Skin of body (tissue), 2 donors: Measurements from ENCODE around the gene CDH24. TPM values are rescaled to one million over a fixed set of nuclear protein-coding genes. Genes with fewer than 3 reads are reported as not detected.

ENCODE experiments used
- DNase-seq: peaks from one replicate; lab custom pipeline; 2025; lab: John Stamatoyannopoulos, UW
- total RNA-seq: library from RNA; depleted of rRNA; stranded (reverse); fragments of >200 nt; gene quantifications from one replicate; pipeline ENCODE4 v1.2.3, GENCODE V29; 2014

The CDH24 gene
- total RNA-seq, 1 donor from 2014 or later, result 3.4 TPM

GRCh38 chr14:23062002-23062401 is 4.7 kb upstream of the CDH24 start:
- no peak for DNase-seq

- DNase-seq, result no peak
Observed at GRCh38 chr14:23060536-23061260, 3.4 kb upstream of the CDH24 start.

- no peak for DNase-seq
Observed at GRCh38 chr14:23058654-23059504, 1.6 kb upstream of the CDH24 start.

GRCh38 chr14:23057757-23058653 is 685 bp upstream of the CDH24 start:
- no peak for DNase-seq

GRCh38 chr14:23056145-23056955 is 970 bp downstream of the CDH24 start:
- DNase-seq, result no peak

- no peak for DNase-seq
Observed at GRCh38 chr14:23055621-23056144, 1.6 kb downstream of the CDH24 start.

- DNase-seq, result no peak
Observed at GRCh38 chr14:23055147-23055550, 2.2 kb downstream of the CDH24 start.

- DNase-seq, result no peak
Observed at GRCh38 chr14:23054000-23054811, 3.1 kb downstream of the CDH24 start.

- DNase-seq, result no peak
Observed at GRCh38 chr14:23053426-23053825, 3.9 kb downstream of the CDH24 start.

GRCh38 chr14:23052671-23053070 is 4.6 kb downstream of the CDH24 start:
- DNase-seq, result no peak

- DNase-seq, result no peak
Observed at GRCh38 chr14:23052182-23052623, 5.1 kb downstream of the CDH24 start.

- no peak for DNase-seq
Observed at GRCh38 chr14:23051141-23052057, 5.9 kb downstream of the CDH24 start.

GRCh38 chr14:23049011-23049410 is 8.3 kb downstream of the CDH24 start:
- no peak for DNase-seq

GRCh38 chr14:23047751-23048693 is 9.3 kb downstream of the CDH24 start:
- no peak for DNase-seq

GRCh38 chr14:23047034-23047634 is 10.2 kb downstream of the CDH24 start:
- DNase-seq, result no peak

GRCh38 chr14:23045419-23046357 is 11.6 kb downstream of the CDH24 start:
- no peak for DNase-seq
